Motor neuron (in vitro differentiated cells): ENCODE data around the gene B4GALNT4. TPM values are rescaled to one million over a fixed set of nuclear protein-coding genes. Genes with fewer than 3 reads are reported as not detected.
"Not testable (repeated sequence)": the region's sequence is repeated elsewhere in the genome, so short reads cannot be mapped to it uniquely, and the experiment has no call there.

Source experiments
- ATAC-seq, 8 experiments: fragments of 200-7000 bp; cut with Tn5 transposase; replicated peaks in 6 of 8; 2 replicates each; pipeline ENCODE4 v1.8.0; 2021; ENCODE audit warnings: mild to moderate bottlenecking in 8 of 8, moderate library complexity in 8 of 8
- H3K27ac ChIP-seq, 2 donors: fragments of 250-450 bp; sonication (Bioruptor Pico); 2 replicates each; pipeline ENCODE4 v1.9.0; 2021; ENCODE audit warnings: antibody characterized with exemption in 2 of 2, mild to moderate bottlenecking in 2 of 2, moderate library complexity in 1 of 2
- H3K4me1 ChIP-seq, 2 donors: fragments of 250-450 bp; sonication (Bioruptor Pico); replicated peaks in 1 of 2; 2 replicates each; pipeline ENCODE4 v1.6.1; 2021; ENCODE audit warnings: antibody characterized with exemption in 2 of 2, mild to moderate bottlenecking in 2 of 2, moderate library complexity in 1 of 2
- H3K4me3 ChIP-seq, 5 donors: fragments of 250-450 bp; sonication (Bioruptor Pico); 2 replicates each; pipeline ENCODE4 v1.9.0; 2021; ENCODE audit warnings: antibody characterized with exemption in 5 of 5, mild to moderate bottlenecking in 5 of 5, moderate library complexity in 4 of 5
- WGBS, 10 experiments: fragments of 450-650 bp; shearing (Covaris generic); methylation state at CpG; one replicate each; pipeline ENCODE4 v1.0.0; 2022; 5-methylcytosine and 5-hydroxymethylcytosine counted together
- in situ Hi-C, 9 experiments: fragments of 400-800 bp; cut with MboI; loops; one replicate each; pipeline ENCODE4 v1.15.0; 2021; ENCODE audit warnings: low sequenced_read_pairs in 9 of 9, low pct_unique_long_range_greater_than_20kb in 2 of 9; ENCODE audit not compliant: unreplicated experiment in 9 of 9
- total RNA-seq, 8 experiments: library from RNA; unstranded; fragments of 300-600 nt; gene quantifications; 2 replicates each; pipeline versions ENCODE4 v1.2.3 to v1.2.4, GENCODE V29; 2022

The B4GALNT4 gene
- total RNA-seq, 8 experiments from 2014 or later, result 9.7 to 103 (median 70.9) TPM

DNA sequence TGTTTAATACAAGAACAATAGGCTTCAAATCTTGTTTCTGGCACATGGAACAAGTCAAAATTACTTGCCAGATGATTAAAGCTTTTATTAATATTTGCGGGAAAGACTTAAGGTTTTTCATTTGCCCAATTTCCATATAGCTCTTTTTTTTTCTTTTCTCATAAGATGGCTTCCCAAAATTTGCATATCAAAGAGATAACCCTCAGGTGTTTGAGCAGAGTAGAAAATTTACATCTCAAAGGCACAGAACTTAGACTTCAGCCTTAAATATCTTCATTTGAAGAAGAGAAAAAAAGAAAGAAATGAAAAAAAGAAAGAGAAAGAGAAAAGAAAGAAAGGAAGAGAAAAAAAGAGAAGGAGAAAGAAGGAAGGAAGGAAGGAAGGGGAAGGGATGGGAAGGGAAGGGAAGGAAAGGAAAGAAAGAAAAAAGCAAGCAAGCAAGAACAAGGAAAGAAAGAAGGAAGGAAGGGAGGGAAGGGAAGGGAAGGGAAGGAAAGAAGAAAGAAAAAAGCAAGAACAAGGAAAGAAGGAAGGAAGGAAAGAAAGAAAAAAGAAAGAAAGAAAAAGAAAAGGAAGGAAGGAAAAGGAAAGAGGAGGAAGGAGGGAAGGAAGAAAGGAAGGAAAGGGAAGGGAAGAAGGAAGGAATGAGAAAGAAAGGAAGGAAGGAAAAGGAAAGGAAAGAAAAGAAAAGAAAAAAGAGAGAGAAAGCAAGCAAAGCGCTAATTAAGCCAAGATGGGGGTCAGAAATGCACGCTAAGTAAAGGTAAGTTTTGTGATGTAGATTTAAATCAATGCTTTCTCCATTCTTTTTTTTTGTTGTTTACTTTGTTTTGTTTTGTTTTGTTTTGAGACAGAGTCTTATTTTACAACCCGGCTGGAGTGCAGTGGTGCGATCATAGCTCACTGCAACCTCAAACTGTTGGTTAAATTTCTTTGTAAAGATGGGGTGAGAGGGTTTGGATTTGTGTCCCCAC is 28.5 kb upstream of the B4GALNT4 start:
- Histone ChIP-seq H3K4me3 (no peak overlapping the region), H3K27ac (no peak overlapping the region), H3K4me1 (peaks cover 7 to 11% of the 10 kb centered on the region in 2 donors)
- WGBS, 10 experiments, result 33 to 77% (median 59%) methylated on average over 1 to 5 of the region's 5 CpGs
- no peak for ATAC-seq
- in situ Hi-C loops, result no loop called here

GRCh38 chr11:342328-342727 is 27.0 kb upstream of the B4GALNT4 start:
- in situ Hi-C loops, result no loop called here
- Histone ChIP-seq H3K4me1 (peaks cover 0 to 3% of the 10 kb centered on the region in 2 donors), H3K27ac (no peak overlapping the region), H3K4me3 (no peak overlapping the region)
- WGBS, 10 experiments, result 48 to 100% (median 76%) methylated on average over 1 to 3 of the region's 3 CpGs; no CpG with 5 or more reads in 1 of the 10 experiments
- peak in 2 of 8 experiments; percentile 16 to 26 for ATAC-seq

- ATAC-seq, result no peak
- in situ Hi-C loops, result no loop called here
- WGBS, 10 experiments, result 75 to 98% (median 89%) methylated on average over 5 to 11 of the region's 11 CpGs
- Histone ChIP-seq H3K4me3 (no peak overlapping the region), H3K27ac (no peak overlapping the region), H3K4me1 (peaks cover 0 to 3% of the 10 kb centered on the region in 2 donors)
These were observed 24.3 kb upstream of the B4GALNT4 start for GRCh38 chr11:344836-345578.

GRCh38 chr11:346529-346928 is 22.8 kb upstream of the B4GALNT4 start:
- H3K4me3 ChIP-seq, result no peak overlapping the region
- H3K4me1 ChIP-seq, result peaks cover 0 to 3% of the 10 kb centered on the region in 2 donors
- 29 to 100% (median 83%) methylated on average over 1 to 3 of the region's 3 CpGs; no CpG with 5 or more reads in 1 of the 10 experiments for WGBS, 10 experiments
- no peak for ATAC-seq
- no peak overlapping the region for H3K27ac ChIP-seq
- in situ Hi-C loops, result no loop called here

- in situ Hi-C loops, result not testable (repeated sequence)
These were observed 19.9 kb upstream of the B4GALNT4 start for GRCh38 chr11:349270-349954.

GRCh38 chr11:350033-350722 is 19.1 kb upstream of the B4GALNT4 start:
- not testable (repeated sequence) for ATAC-seq, H3K27ac ChIP-seq, H3K4me3 ChIP-seq
- 30 to 100% (median 82%) methylated on average over 1 to 8 of the region's 16 CpGs; no CpG with 5 or more reads in 4 of the 10 experiments for WGBS, 10 experiments
- H3K4me1 ChIP-seq, result peaks cover 0 to 13% of the 10 kb centered on the region in 2 donors
- in situ Hi-C loops, result loop anchor here in 1 of 9 experiments (10.0 kb wide), 1 partner anchor 115 kb away; the partner anchor contains the start of genes PSMD13 and SIRT3

More at GRCh38 chr11:349270-349954, 19.9 kb upstream of the B4GALNT4 start:
- 60 to 100% (median 90%) methylated on average over 1 to 6 of the region's 8 CpGs; no CpG with 5 or more reads in 3 of the 10 experiments for WGBS, 10 experiments
- not testable (repeated sequence) for H3K4me3 ChIP-seq, H3K27ac ChIP-seq, ATAC-seq
- peaks cover 0 to 12% of the 10 kb centered on the region in 2 donors for H3K4me1 ChIP-seq

GRCh38 chr11:350723-351255 is 18.5 kb upstream of the B4GALNT4 start:
- Histone ChIP-seq H3K27ac (no peak overlapping the region), H3K4me3 (no peak overlapping the region), H3K4me1 (peaks cover 5 to 19% of the 10 kb centered on the region in 2 donors)
- peak in 3 of 8 experiments; percentile 18 to 64 (median 59) for ATAC-seq
- in situ Hi-C loops, result loop anchor here in 1 of 9 experiments (10.0 kb wide), 1 partner anchor 116 kb away; the partner anchor contains the start of genes PSMD13 and SIRT3
- 0 to 79% (median 64%) methylated on average over 1 to 9 of the region's 18 CpGs; no CpG with 5 or more reads in 4 of the 10 experiments for WGBS, 10 experiments

DNA sequence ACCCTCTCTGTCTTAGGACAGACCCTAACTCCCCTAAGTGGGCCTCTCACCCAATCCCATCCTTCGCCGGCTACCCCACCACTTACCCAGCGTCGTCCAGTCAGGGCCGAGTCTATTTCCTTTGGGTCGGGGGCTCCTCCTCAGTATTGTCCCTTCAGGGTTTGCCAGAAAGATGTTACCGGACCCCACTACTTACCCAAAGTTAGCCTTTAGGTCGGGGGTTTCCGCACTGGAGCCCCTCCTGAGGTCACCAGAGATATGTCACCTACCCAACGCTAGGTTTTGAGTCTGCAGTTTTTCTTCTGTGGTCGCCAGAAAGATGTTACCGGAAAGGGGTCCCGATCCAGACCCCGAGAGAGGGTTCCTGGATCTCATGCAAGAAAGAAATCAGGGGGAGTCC is 17.9 kb upstream of the B4GALNT4 start:
- ATAC-seq, result no peak
- Histone ChIP-seq H3K4me1 (peaks cover 5 to 20% of the 10 kb centered on the region in 2 donors), H3K27ac (no peak overlapping the region), H3K4me3 (no peak overlapping the region)
- in situ Hi-C loops, result loop anchor here in 1 of 9 experiments (10.0 kb wide), 1 partner anchor 117 kb away; the partner anchor contains the start of genes PSMD13 and SIRT3
- WGBS, 10 experiments, result 67 to 100% (median 88%) methylated on average over 1 to 6 of the region's 14 CpGs; no CpG with 5 or more reads in 6 of the 10 experiments

- H3K4me1 ChIP-seq, result peaks cover 5 to 20% of the 10 kb centered on the region in 2 donors
- in situ Hi-C loops, result loop anchor here in 1 of 9 experiments (10.0 kb wide), 1 partner anchor 118 kb away; the partner anchor contains the start of genes PSMD13 and SIRT3
- 91 to 100% (median 96%) methylated on average over 1 to 11 of the region's 12 CpGs; no CpG with 5 or more reads in 2 of the 10 experiments for WGBS, 10 experiments
- no peak for ATAC-seq
- no peak overlapping the region for H3K4me3 ChIP-seq
- no peak overlapping the region for H3K27ac ChIP-seq
These were observed 16.8 kb upstream of the B4GALNT4 start for GRCh38 chr11:352456-353031.

- in situ Hi-C loops, result loop anchor here in 1 of 9 experiments (10.0 kb wide), 1 partner anchor 119 kb away; the partner anchor contains the start of genes PSMD13 and SIRT3
- peak in 5 of 8 experiments; percentile 11 to 69 (median 29) for ATAC-seq
- WGBS, 10 experiments, result 0 to 85% (median 37%) methylated on average over 1 to 14 of the region's 16 CpGs
- peaks cover 9 to 27% of the 10 kb centered on the region in 2 donors for H3K4me1 ChIP-seq
- H3K27ac ChIP-seq, result peak overlapping the region in 1 of 2 donors; percentile 27
- H3K4me3 ChIP-seq, result no peak overlapping the region
These were observed 16.0 kb upstream of the B4GALNT4 start for GRCh38 chr11:353179-353873.
